HepG2 (cell line): ENCODE results near the gene HDAC5. TPM values are rescaled to one million over a fixed set of nuclear protein-coding genes. Genes with fewer than 3 reads are reported as not detected.
A peak's percentile ranks its signal among the peaks of the same experiment; 100 is the strongest.

ENCODE experiments used
- AGO1 ChIP-seq: fragments of 200-400 bp; formaldehyde crosslinking; IDR thresholded peaks from 2 replicates; pipeline ENCODE4 v1.6.1; 2017; ENCODE audit warnings: mild to moderate bottlenecking, low read depth, low read length, moderate library complexity; ENCODE audit not compliant: poor library complexity, severe bottlenecking
- ARNTL ChIP-seq: sonication (generic); formaldehyde crosslinking; IDR thresholded peaks from 2 replicates; pipeline ENCODE4 v1.4.0; 2020; ENCODE audit warnings: mild to moderate bottlenecking, missing genetic modification reagents
- ATF7 ChIP-seq, 2 experiments: fragments of 450-650 bp in 1 of 2; sonication (generic) in 1 of 2; formaldehyde crosslinking in 1 of 2; IDR thresholded peaks; 2 replicates each; pipeline versions ENCODE4 v1.4.0 to v1.6.1; 2016 to 2020; ENCODE audit warnings: antibody characterized with exemption in 1 of 2, mild to moderate bottlenecking in 1 of 2, missing genetic modification reagents in 1 of 2
- CC2D1A ChIP-seq: sonication (generic); formaldehyde crosslinking; IDR thresholded peaks from 2 replicates; pipeline ENCODE4 v1.8.1; 2023; ENCODE audit warnings: mild to moderate bottlenecking, missing genetic modification reagents
- KLF12 ChIP-seq: sonication (generic); formaldehyde crosslinking; IDR thresholded peaks from 2 replicates; pipeline ENCODE4 v1.4.0; 2020; ENCODE audit warnings: missing genetic modification reagents, borderline replicate concordance
- RARA ChIP-seq: IDR thresholded peaks from 2 replicates; pipeline ENCODE4 v1.6.1; 2016; ENCODE audit warnings: missing genetic modification reagents, missing compliant biosample characterization
- ZBTB20 ChIP-seq: sonication (generic); formaldehyde crosslinking; IDR thresholded peaks from 2 replicates; pipeline ENCODE4 v1.8.1; 2023; ENCODE audit warnings: missing genetic modification reagents, low read depth, mild to moderate bottlenecking, borderline replicate concordance
- ZNF230 ChIP-seq: sonication (generic); formaldehyde crosslinking; IDR thresholded peaks from 2 replicates; pipeline ENCODE4 v1.4.0; 2020; ENCODE audit warnings: mild to moderate bottlenecking, missing genetic modification reagents
- ZNF619 ChIP-seq: sonication (generic); formaldehyde crosslinking; IDR thresholded peaks from 2 replicates; pipeline ENCODE4 v1.4.0; 2020; ENCODE audit warnings: mild to moderate bottlenecking, missing genetic modification reagents
- ZNF746 ChIP-seq: sonication (generic); formaldehyde crosslinking; IDR thresholded peaks from 2 replicates; pipeline ENCODE4 v1.8.0; 2022; ENCODE audit warnings: mild to moderate bottlenecking, missing genetic modification reagents
- ZNF878 ChIP-seq: sonication (generic); formaldehyde crosslinking; IDR thresholded peaks from 2 replicates; pipeline ENCODE4 v1.8.1; 2023; ENCODE audit warnings: mild to moderate bottlenecking, missing genetic modification reagents, moderate library complexity
- ZSCAN12 ChIP-seq: sonication (generic); formaldehyde crosslinking; IDR thresholded peaks from 2 replicates; pipeline ENCODE4 v1.9.0; 2021; ENCODE audit warnings: mild to moderate bottlenecking, missing genetic modification reagents
- polyA plus RNA-seq, 8 experiments: library from polyadenylated mRNA; depleted of rRNA in 3 of 8; stranded (reverse) in 7 of 8; unstranded in 1 of 8; fragments of >200 nt; fragmentation: Illumina TruSeq in 4 of 8; extraction: Trizol in 4 of 8; gene quantifications; 2 replicates each; pipeline versions ENCODE4 v1.2.1 to v1.2.3, GENCODE V29; 2011 to 2016; ENCODE audit warnings: low read depth in 4 of 8, missing spikeins in 1 of 8, mixed read lengths in 1 of 8; ENCODE audit not compliant: insufficient read depth in 1 of 8
- total RNA-seq, 5 experiments: library from RNA; depleted of rRNA; stranded (reverse); fragments of >200 nt; fragmentation: Illumina TruSeq; extraction: Trizol; gene quantifications; 2 replicates each; pipeline ENCODE4 v1.2.3, GENCODE V29; 2016; ENCODE audit warnings: low read depth in 1 of 5
- TF ChIP-seq, protein P1 (sequence below), 2 experiments: fragments of 450-650 bp in 1 of 2; sonication (generic) in 1 of 2; formaldehyde crosslinking in 1 of 2; IDR thresholded peaks; 2 replicates each; pipeline versions ENCODE4 v1.6.1 to v1.8.0; 2016 to 2022; ENCODE audit warnings: antibody characterized with exemption in 1 of 2, mild to moderate bottlenecking in 1 of 2, missing genetic modification reagents in 1 of 2
- TF ChIP-seq, protein P2 (sequence below): sonication (generic); formaldehyde crosslinking; conservative IDR thresholded peaks from 2 replicates; pipeline ENCODE4 v1.4.0; 2020; ENCODE audit warnings: missing genetic modification reagents
- TF ChIP-seq, protein P3 (sequence below): sonication (generic); formaldehyde crosslinking; IDR thresholded peaks from 2 replicates; pipeline ENCODE4 v1.9.0; 2022; ENCODE audit warnings: missing genetic modification reagents, mild to moderate bottlenecking, borderline replicate concordance

HDAC5 gene
- total and polyA plus RNA-seq, 2 of the 13 experiments (the other 11 are each of a cell fraction or from before 2014, with no cell fraction given) = 46.4 to 85.4 TPM

DNA sequence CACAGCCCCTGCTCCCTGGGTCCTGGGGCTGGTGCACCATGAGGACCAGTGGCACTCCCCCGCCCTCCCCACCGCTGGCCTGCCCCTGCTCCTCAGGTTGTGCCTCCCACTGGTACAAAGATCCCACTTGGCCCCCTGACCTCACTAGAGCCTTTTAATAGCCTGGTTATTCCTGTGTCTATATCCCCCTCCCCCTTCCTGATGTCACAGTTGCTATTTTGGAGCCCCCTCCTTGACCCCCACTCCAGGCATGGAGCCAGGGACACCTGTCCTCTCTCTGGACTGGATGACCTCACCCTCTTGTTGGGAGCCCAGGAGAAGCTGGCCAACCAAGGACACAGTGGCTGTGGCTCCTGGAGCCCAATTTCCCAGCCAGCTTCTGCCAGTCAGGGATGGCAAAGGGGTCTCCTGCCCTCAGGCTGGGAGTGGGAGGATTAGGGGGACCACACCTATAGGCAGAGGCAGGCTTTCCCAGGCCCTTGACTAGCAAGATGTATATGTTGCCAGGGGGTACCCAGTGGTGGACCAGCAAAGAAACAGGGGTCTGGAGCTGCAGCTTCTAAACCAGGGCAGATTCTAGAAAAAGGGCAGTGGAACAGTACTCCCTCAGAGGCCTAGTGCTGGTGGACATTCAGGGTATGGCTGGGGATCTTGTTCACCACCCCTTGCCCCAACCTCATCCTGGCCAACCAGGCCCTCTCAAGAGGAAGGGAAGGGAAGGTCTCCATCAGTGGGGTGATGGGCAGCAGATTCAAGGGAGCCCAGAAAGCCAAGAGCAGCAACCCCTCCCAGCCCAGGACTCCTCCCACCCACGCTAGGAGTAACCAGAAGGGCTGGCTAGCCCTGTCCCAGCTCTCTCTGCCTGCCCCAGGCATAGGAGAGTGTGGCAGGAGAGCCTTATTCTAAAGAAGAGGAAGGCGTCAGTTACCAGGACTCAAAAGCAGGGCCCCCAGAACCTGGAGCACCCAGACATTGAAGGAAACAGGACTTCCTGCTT, 10.9 kb downstream of the HDAC5 start (continued):
- TF ChIP-seq, protein P1, sequence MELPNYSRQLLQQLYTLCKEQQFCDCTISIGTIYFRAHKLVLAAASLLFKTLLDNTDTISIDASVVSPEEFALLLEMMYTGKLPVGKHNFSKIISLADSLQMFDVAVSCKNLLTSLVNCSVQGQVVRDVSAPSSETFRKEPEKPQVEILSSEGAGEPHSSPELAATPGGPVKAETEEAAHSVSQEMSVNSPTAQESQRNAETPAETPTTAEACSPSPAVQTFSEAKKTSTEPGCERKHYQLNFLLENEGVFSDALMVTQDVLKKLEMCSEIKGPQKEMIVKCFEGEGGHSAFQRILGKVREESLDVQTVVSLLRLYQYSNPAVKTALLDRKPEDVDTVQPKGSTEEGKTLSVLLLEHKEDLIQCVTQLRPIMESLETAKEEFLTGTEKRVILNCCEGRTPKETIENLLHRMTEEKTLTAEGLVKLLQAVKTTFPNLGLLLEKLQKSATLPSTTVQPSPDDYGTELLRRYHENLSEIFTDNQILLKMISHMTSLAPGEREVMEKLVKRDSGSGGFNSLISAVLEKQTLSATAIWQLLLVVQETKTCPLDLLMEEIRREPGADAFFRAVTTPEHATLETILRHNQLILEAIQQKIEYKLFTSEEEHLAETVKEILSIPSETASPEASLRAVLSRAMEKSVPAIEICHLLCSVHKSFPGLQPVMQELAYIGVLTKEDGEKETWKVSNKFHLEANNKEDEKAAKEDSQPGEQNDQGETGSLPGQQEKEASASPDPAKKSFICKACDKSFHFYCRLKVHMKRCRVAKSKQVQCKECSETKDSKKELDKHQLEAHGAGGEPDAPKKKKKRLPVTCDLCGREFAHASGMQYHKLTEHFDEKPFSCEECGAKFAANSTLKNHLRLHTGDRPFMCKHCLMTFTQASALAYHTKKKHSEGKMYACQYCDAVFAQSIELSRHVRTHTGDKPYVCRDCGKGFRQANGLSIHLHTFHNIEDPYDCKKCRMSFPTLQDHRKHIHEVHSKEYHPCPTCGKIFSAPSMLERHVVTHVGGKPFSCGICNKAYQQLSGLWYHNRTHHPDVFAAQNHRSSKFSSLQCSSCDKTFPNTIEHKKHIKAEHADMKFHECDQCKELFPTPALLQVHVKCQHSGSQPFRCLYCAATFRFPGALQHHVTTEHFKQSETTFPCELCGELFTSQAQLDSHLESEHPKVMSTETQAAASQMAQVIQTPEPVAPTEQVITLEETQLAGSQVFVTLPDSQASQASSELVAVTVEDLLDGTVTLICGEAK (IDR thresholded peaks at IDR 0.05) = no peak
- TF ChIP-seq, protein P1 (CRISPR knock-in tag; IDR thresholded peaks at IDR 0.05) = no peak
- TF ChIP-seq AGO1 (no peak), KLF12 (CRISPR knock-in tag) (no peak), ARNTL (CRISPR knock-in tag) (no peak), ZSCAN12 (CRISPR knock-in tag) (no peak), ZNF878 (no peak), ZNF619 (0 out of 2 replicates have a peak, but pooled peaks have one; percentile 75), ZBTB20 (CRISPR knock-in tag) (peak; percentile 29; the same call in 1 of the 2 replicates), ATF7 (IDR thresholded peaks at IDR 0.05) (no peak), ATF7 (CRISPR knock-in tag; IDR thresholded peaks at IDR 0.05) (peak; percentile 78; the same call in 1 of the 2 replicates), RARA (CRISPR knock-in tag) (peak; percentile 49; the same call in 1 of the 2 replicates), ZNF230 (no peak), CC2D1A (no peak), ZNF746 (CRISPR knock-in tag) (peak; percentile 44; the same call in 1 of the 2 replicates)
- TF ChIP-seq, protein P2, sequence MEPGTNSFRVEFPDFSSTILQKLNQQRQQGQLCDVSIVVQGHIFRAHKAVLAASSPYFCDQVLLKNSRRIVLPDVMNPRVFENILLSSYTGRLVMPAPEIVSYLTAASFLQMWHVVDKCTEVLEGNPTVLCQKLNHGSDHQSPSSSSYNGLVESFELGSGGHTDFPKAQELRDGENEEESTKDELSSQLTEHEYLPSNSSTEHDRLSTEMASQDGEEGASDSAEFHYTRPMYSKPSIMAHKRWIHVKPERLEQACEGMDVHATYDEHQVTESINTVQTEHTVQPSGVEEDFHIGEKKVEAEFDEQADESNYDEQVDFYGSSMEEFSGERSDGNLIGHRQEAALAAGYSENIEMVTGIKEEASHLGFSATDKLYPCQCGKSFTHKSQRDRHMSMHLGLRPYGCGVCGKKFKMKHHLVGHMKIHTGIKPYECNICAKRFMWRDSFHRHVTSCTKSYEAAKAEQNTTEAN (CRISPR knock-in tag) = no peak
- TF ChIP-seq, protein P3, sequence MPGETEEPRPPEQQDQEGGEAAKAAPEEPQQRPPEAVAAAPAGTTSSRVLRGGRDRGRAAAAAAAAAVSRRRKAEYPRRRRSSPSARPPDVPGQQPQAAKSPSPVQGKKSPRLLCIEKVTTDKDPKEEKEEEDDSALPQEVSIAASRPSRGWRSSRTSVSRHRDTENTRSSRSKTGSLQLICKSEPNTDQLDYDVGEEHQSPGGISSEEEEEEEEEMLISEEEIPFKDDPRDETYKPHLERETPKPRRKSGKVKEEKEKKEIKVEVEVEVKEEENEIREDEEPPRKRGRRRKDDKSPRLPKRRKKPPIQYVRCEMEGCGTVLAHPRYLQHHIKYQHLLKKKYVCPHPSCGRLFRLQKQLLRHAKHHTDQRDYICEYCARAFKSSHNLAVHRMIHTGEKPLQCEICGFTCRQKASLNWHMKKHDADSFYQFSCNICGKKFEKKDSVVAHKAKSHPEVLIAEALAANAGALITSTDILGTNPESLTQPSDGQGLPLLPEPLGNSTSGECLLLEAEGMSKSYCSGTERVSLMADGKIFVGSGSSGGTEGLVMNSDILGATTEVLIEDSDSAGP = no peak
